ENCODE results near the gene GPD1L.
"Not testable (repeated sequence)": the region's sequence is repeated elsewhere in the genome, so short reads cannot be mapped to it uniquely, and the experiment has no call there.

GPD1L gene

GRCh38 chr3:32109256-32109655, 2.8 kb downstream of the GPD1L start:
- no peak for DNase-seq (ENCODE audit: insufficient read length)
- FAIRE-seq, result no peak
- TF ChIP-seq POLR2AphosphoS5 (IDR thresholded peaks at IDR 0.05; ENCODE audit: low read depth, low read length) (no peak), POLR2A (IDR thresholded peaks at IDR 0.05; ENCODE audit: low read depth, low read length) (no peak), TAF1 (IDR thresholded peaks at IDR 0.05; ENCODE audit: borderline replicate concordance, low read depth, low read length) (no peak)

GRCh38 chr3:32110233-32110760, 3.9 kb downstream of the GPD1L start:
- TF ChIP-seq TAF1 (IDR thresholded peaks at IDR 0.05; ENCODE audit: borderline replicate concordance, low read depth, low read length) (no peak), POLR2A (IDR thresholded peaks at IDR 0.05; ENCODE audit: low read depth, low read length) (no peak), POLR2AphosphoS5 (IDR thresholded peaks at IDR 0.05; ENCODE audit: low read depth, low read length) (no peak)
- no peak for DNase-seq (ENCODE audit: insufficient read length)
- no peak for FAIRE-seq

DNA sequence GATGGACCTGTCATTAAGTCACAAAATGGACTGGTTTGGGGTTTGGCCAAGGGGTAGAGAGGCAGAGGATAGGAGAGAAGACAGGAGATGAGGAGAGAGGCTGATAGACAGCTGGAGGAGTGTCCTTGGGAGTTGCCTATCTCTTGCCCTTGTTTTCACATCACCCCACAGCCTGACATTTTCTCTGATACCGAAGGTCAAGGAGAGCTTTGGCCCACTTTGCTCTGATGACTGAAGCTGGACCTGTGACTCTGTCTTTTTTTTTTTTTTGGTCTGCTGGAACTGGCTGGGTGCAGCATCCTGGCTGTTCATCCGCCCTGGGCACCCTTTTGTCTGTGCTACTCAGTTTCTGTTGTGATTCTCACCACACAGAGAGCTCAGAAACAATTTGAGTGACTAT, 5.1 kb downstream of the GPD1L start:
- no peak for DNase-seq (ENCODE audit: insufficient read length)
- FAIRE-seq, result no peak
- TF ChIP-seq POLR2A (IDR thresholded peaks at IDR 0.05; ENCODE audit: low read depth, low read length) (no peak), TAF1 (IDR thresholded peaks at IDR 0.05; ENCODE audit: borderline replicate concordance, low read depth, low read length) (no peak), POLR2AphosphoS5 (IDR thresholded peaks at IDR 0.05; ENCODE audit: low read depth, low read length) (no peak)

DNA sequence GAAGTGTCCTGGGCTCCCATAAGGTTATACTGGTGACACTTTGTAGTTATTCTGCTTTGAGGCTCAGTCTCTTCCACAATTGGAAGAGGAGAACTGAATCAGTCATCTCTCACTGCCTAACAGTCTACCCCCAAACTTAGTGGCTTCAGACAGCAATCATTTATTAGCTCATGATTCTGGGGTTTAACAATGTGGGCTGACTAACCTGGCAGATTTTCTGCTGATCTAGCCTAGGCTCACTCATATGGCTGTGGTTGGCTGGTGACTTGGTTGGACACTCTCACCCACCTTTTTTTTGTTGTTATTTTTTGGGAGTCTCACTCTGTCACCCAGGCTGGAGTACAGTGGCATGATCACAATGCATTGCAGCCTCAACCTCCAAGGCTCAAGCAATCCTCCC, 7.1 kb downstream of the GPD1L start:
- DNase-seq (ENCODE audit: insufficient read length) (no peak), FAIRE-seq (no peak)
- TF ChIP-seq POLR2AphosphoS5 (IDR thresholded peaks at IDR 0.05; ENCODE audit: low read depth, low read length) (no peak), POLR2A (IDR thresholded peaks at IDR 0.05; ENCODE audit: low read depth, low read length) (no peak), TAF1 (IDR thresholded peaks at IDR 0.05; ENCODE audit: borderline replicate concordance, low read depth, low read length) (no peak)

GRCh38 chr3:32113981-32114545, 7.6 kb downstream of the GPD1L start:
- TF ChIP-seq POLR2AphosphoS5 (IDR thresholded peaks at IDR 0.05; ENCODE audit: low read depth, low read length) (no peak), POLR2A (IDR thresholded peaks at IDR 0.05; ENCODE audit: low read depth, low read length) (no peak)
- FAIRE-seq, result no peak
- no peak for DNase-seq (ENCODE audit: insufficient read length)

DNA sequence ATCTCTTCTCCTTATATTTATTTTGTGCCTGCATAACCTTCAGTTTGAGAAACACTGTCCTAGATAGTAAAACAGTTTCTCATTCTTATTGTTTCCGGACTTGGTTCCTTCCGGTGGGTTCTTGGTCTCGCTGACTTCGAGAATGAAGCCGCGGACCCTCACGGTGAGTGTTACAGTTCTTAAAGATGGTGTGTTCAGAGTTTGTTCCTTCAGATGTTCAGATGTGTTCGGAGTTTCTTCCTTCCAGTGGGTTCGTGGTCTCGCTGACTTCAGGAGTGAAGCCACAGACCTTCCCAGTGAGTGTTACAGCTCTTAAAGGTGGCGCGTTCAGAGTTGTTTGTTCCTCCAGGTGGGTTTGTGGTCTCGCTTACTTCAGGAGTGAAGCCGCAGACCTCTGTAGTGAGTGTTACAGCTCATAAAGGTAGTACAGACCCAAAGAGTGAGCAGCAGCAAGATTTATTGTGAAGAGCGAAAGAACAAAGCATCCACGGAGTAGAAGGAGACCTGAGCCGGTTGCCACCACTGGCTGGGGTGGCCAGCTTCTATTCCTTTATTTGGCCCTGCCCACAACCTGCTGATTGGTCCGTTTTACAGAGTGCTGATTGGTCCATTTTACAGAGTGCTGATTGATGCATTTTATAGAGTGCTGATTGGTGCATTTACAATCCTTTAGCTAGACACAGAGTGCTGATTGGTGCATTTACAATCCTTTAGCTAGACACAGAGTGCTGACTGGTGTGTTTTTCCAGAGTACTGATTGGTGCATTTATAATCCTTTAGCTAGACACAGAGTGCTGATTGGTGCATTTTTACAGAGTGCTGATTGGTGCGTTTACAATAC, 8.3 kb downstream of the GPD1L start:
- not testable (repeated sequence) for DNase-seq (ENCODE audit: insufficient read length); FAIRE-seq

DNA sequence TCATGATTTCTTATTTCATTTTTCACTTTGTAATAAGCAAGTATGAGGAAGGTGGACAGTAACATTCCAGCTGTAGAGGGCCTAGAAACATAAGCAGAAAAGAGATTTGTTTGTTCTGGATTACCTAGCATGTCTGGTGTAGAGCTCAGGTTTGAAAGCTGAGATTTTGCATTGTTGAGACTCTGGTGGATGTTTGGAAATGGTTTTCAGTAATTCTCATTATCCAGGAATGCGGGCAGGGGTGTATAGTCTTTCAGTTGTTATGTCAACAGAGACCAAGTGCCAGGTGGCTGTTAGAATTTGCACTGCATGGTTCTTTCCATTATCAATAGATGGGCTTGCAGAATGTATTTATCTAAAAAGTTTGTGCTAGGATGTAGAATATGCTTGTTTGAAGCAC, 10.9 kb downstream of the GPD1L start:
- no peak for FAIRE-seq
- no peak for DNase-seq (ENCODE audit: insufficient read length)
- no peak for TF ChIP-seq TAF1 (IDR thresholded peaks at IDR 0.05; ENCODE audit: borderline replicate concordance, low read depth, low read length)
- TF ChIP-seq POLR2A (IDR thresholded peaks at IDR 0.05; ENCODE audit: low read depth, low read length), result no peak
- TF ChIP-seq POLR2AphosphoS5 (IDR thresholded peaks at IDR 0.05; ENCODE audit: low read depth, low read length), result no peak

GRCh38 chr3:32118215-32118614, 11.8 kb downstream of the GPD1L start:
- DNase-seq (ENCODE audit: insufficient read length) (no peak), FAIRE-seq (no peak)
- TF ChIP-seq POLR2AphosphoS5 (IDR thresholded peaks at IDR 0.05; ENCODE audit: low read depth, low read length), result no peak
- no peak for TF ChIP-seq POLR2A (IDR thresholded peaks at IDR 0.05; ENCODE audit: low read depth, low read length)
- no peak for TF ChIP-seq TAF1 (IDR thresholded peaks at IDR 0.05; ENCODE audit: borderline replicate concordance, low read depth, low read length)

- DNase-seq (ENCODE audit: insufficient read length), result no peak
- FAIRE-seq, result no peak
- no peak for TF ChIP-seq POLR2AphosphoS5 (IDR thresholded peaks at IDR 0.05; ENCODE audit: low read depth, low read length)
- no peak for TF ChIP-seq POLR2A (IDR thresholded peaks at IDR 0.05; ENCODE audit: low read depth, low read length)
- no peak for TF ChIP-seq TAF1 (IDR thresholded peaks at IDR 0.05; ENCODE audit: borderline replicate concordance, low read depth, low read length)
Measured at GRCh38 chr3:32120471-32120870, 14.1 kb downstream of the GPD1L start.

DNA sequence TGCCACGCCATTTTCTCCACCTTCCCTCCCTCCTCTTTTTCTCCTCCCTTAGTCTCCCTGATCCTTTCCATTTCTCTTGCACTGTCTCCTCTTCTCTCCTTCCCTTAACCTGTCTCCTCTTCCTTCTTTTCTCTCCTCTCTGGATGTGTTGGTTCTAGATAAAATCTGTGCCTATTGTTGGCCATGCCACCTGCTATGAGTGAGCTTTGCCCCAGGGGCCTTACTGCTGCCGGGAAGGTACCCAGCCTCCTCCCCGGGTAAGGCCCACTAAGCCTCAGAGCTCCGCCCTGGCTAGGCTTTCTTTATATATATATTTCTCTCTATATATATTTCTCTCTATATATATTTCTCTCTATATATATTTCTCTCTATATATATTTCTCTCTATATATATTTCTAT, 14.7 kb downstream of the GPD1L start:
- DNase-seq (ENCODE audit: insufficient read length) (no peak), FAIRE-seq (no peak)
- no peak for TF ChIP-seq TAF1 (IDR thresholded peaks at IDR 0.05; ENCODE audit: borderline replicate concordance, low read depth, low read length)

GRCh38 chr3:32123620-32124019, 17.2 kb downstream of the GPD1L start:
- FAIRE-seq (no peak), DNase-seq (ENCODE audit: insufficient read length) (no peak)
- TF ChIP-seq POLR2AphosphoS5 (IDR thresholded peaks at IDR 0.05; ENCODE audit: low read depth, low read length) (no peak), POLR2A (IDR thresholded peaks at IDR 0.05; ENCODE audit: low read depth, low read length) (no peak), TAF1 (IDR thresholded peaks at IDR 0.05; ENCODE audit: borderline replicate concordance, low read depth, low read length) (no peak)

GRCh38 chr3:32125012-32125411, 18.6 kb downstream of the GPD1L start:
- FAIRE-seq (no peak), DNase-seq (ENCODE audit: insufficient read length) (no peak)
- no peak for TF ChIP-seq POLR2A (IDR thresholded peaks at IDR 0.05; ENCODE audit: low read depth, low read length)
- no peak for TF ChIP-seq POLR2AphosphoS5 (IDR thresholded peaks at IDR 0.05; ENCODE audit: low read depth, low read length)
- no peak for TF ChIP-seq TAF1 (IDR thresholded peaks at IDR 0.05; ENCODE audit: borderline replicate concordance, low read depth, low read length)

Measured in GM12892 (cell line).